ENCODE measurements around the gene GZF1.

GRCh38 chr20:23316626-23317025, 45.4 kb upstream of the GZF1 start:
- TF ChIP-seq CTCF (IDR thresholded peaks at IDR 0.05; ENCODE audit: insufficient read depth, low read length) (no peak), POLR2AphosphoS5 (IDR thresholded peaks at IDR 0.05; ENCODE audit: low read depth) (no peak), REST (IDR thresholded peaks at IDR 0.05; ENCODE audit: insufficient replicate concordance, low read depth) (no peak), GABPA (IDR thresholded peaks at IDR 0.05; ENCODE audit: low read depth) (no peak), SPI1 (IDR thresholded peaks at IDR 0.05; ENCODE audit: borderline replicate concordance, low read depth) (no peak)
